Activated CD4-positive, alpha-beta T cell treated with anti-CD3 and anti-CD28 coated beads for 36 hours (primary cell): ENCODE data around the gene SCRN2. TPM values are rescaled to one million over a fixed set of nuclear protein-coding genes. Genes with fewer than 3 reads are reported as not detected.

Experiments
- ATAC-seq: fragments of 200-7000 bp; cut with Tn5 transposase; one replicate; pipeline ENCODE4 v1.10.0; 2021; ENCODE audit warnings: mild to moderate bottlenecking, moderate library complexity
- CTCF ChIA-PET: fragments of 350-600 bp; sonication (Branson Sonifier 250); formaldehyde crosslinking; loops from one replicate; lab custom pipeline; 2021; ENCODE audit warnings: antibody characterized with exemption; lab: Charles Lee
- POLR2A ChIA-PET: fragments of 350-600 bp; sonication (Branson Sonifier 250); formaldehyde crosslinking; loops from one replicate; lab custom pipeline; 2021; ENCODE audit warnings: antibody characterized with exemption, inconsistent platforms; lab: Charles Lee
- DNase-seq: peaks from one replicate; pipeline ENCODE4 v3.0.0-alpha.2; 2020
- H3K27ac Mint-ChIP-seq: one replicate; pipeline ENCODE4 v1.8.0; 2021; ENCODE audit warnings: mixed read lengths
- H3K27me3 Mint-ChIP-seq: one replicate; pipeline ENCODE4 v1.8.0; 2021; ENCODE audit warnings: mixed read lengths
- H3K36me3 Mint-ChIP-seq: one replicate; pipeline ENCODE4 v1.8.0; 2021; ENCODE audit warnings: low read depth, mixed read lengths
- H3K4me1 Mint-ChIP-seq: one replicate; pipeline ENCODE4 v1.8.0; 2021; ENCODE audit warnings: mixed read lengths
- H3K4me3 Mint-ChIP-seq: one replicate; pipeline ENCODE4 v1.8.0; 2021; ENCODE audit warnings: mild to moderate bottlenecking, moderate library complexity, mixed read lengths
- H3K9me3 Mint-ChIP-seq: one replicate; pipeline ENCODE4 v1.8.0; 2021; ENCODE audit warnings: low read depth, mixed read lengths
- intact Hi-C, 2 experiments: fragments of 100-400 bp; cut with DNase I in 1 of 2; cut with micrococcal nuclease in 1 of 2; formaldehyde crosslinking; loops; one replicate each; pipeline versions ENCODE4 v1.14.2 to v1.15.1; 2022 to 2024; cut with DNase I, micrococcal nuclease
- total RNA-seq, 2 experiments: library from RNA; stranded (reverse); gene quantifications; one replicate each; pipeline ENCODE4 v1.2.3, GENCODE V29; 2021

SCRN2 gene
- total RNA-seq, 2 experiments from 2014 or later: 21.5 to 25.2 TPM

- ATAC-seq (no peak), DNase-seq (no peak)
- CTCF ChIA-PET: interaction anchor here (0.7 to 1.6 kb wide), 4 partner anchors 11 to 29 kb away, joined by 3 to 4 read pairs (median 3); partner anchors contain the start of gene SCRN2
- no peak overlapping the region for H3K4me3 Mint-ChIP-seq
- H3K27ac Mint-ChIP-seq: no peak overlapping the region
- H3K36me3 Mint-ChIP-seq: no peaks in the 10 kb centered on the region
- peaks cover 7% of the 10 kb centered on the region for H3K4me1 Mint-ChIP-seq
- intact Hi-C loops: no loop called here
- peaks cover 26% of the 10 kb centered on the region for H3K27me3 Mint-ChIP-seq
- POLR2A ChIA-PET: no interaction called here
- H3K9me3 Mint-ChIP-seq: no peaks in the 10 kb centered on the region
Measured at GRCh38 chr17:47870056-47870455, 29.0 kb upstream of the SCRN2 start.

GRCh38 chr17:47869114-47869513 is 28.0 kb upstream of the SCRN2 start:
- CTCF ChIA-PET: interaction anchor here (0.8 to 1.6 kb wide), 2 partner anchors 28 to 78 kb away, joined by 4 to 5 read pairs; partner anchors contain the start of gene SCRN2
- no peak for DNase-seq
- no peak overlapping the region for H3K4me3 Mint-ChIP-seq
- no peaks in the 10 kb centered on the region for H3K9me3 Mint-ChIP-seq
- H3K4me1 Mint-ChIP-seq: peaks cover 15% of the 10 kb centered on the region
- H3K27me3 Mint-ChIP-seq: peaks cover 20% of the 10 kb centered on the region
- no peak overlapping the region for H3K27ac Mint-ChIP-seq
- ATAC-seq: no peak
- H3K36me3 Mint-ChIP-seq: no peaks in the 10 kb centered on the region
- intact Hi-C loops: no loop called here
- POLR2A ChIA-PET: no interaction called here

GRCh38 chr17:47867813-47868533 is 26.9 kb upstream of the SCRN2 start:
- ATAC-seq: no peak
- ChIA-PET POLR2A (no interaction called here), CTCF (interaction anchor here (0.8 kb wide), 1 partner anchor 80 kb away, joined by 5 read pairs; no protein-coding TSS in a partner anchor)
- peaks cover 15% of the 10 kb centered on the region for H3K27me3 Mint-ChIP-seq
- no peak overlapping the region for H3K4me3 Mint-ChIP-seq
- H3K27ac Mint-ChIP-seq: no peak overlapping the region
- no peaks in the 10 kb centered on the region for H3K36me3 Mint-ChIP-seq
- intact Hi-C loops: no loop called here
- no peak for DNase-seq
- H3K9me3 Mint-ChIP-seq: no peaks in the 10 kb centered on the region
- H3K4me1 Mint-ChIP-seq: peaks cover 20% of the 10 kb centered on the region

- POLR2A ChIA-PET: no interaction called here
Measured at GRCh38 chr17:47866941-47867340, 25.9 kb upstream of the SCRN2 start.

GRCh38 chr17:47864791-47865216 is 23.7 kb upstream of the SCRN2 start:
- ATAC-seq: peak; percentile 85
- intact Hi-C loops: no loop called here
- no peaks in the 10 kb centered on the region for H3K27me3 Mint-ChIP-seq
- peaks cover 27% of the 10 kb centered on the region for H3K4me1 Mint-ChIP-seq
- ChIA-PET CTCF (interaction anchor here (1.2 to 2.7 kb wide), 4 partner anchors 10 to 26 kb away, joined by 4 to 17 read pairs (median 6); no protein-coding TSS in a partner anchor), POLR2A (no interaction called here)
- peak; percentile 44 for DNase-seq
- H3K27ac Mint-ChIP-seq: no peak overlapping the region
- no peaks in the 10 kb centered on the region for H3K9me3 Mint-ChIP-seq
- H3K4me3 Mint-ChIP-seq: no peak overlapping the region
- H3K36me3 Mint-ChIP-seq: no peaks in the 10 kb centered on the region

More at GRCh38 chr17:47866941-47867340, 25.9 kb upstream of the SCRN2 start:
- CTCF ChIA-PET: no interaction called here
- intact Hi-C loops: no loop called here
- Mint-ChIP-seq H3K36me3 (no peaks in the 10 kb centered on the region), H3K4me1 (peaks cover 27% of the 10 kb centered on the region), H3K9me3 (no peaks in the 10 kb centered on the region), H3K27me3 (peaks cover 10% of the 10 kb centered on the region), H3K4me3 (no peak overlapping the region), H3K27ac (no peak overlapping the region)
- no peak for DNase-seq
- ATAC-seq: no peak

- Mint-ChIP-seq H3K9me3 (no peaks in the 10 kb centered on the region), H3K27ac (no peak overlapping the region), H3K36me3 (no peaks in the 10 kb centered on the region), H3K27me3 (peaks cover 7% of the 10 kb centered on the region), H3K4me1 (peaks cover 27% of the 10 kb centered on the region), H3K4me3 (no peak overlapping the region)
- no peak for DNase-seq
- ChIA-PET POLR2A (no interaction called here), CTCF (interaction anchor here (0.6 to 2.7 kb wide), 7 partner anchors 15 to 492 kb away, joined by 3 to 17 read pairs (median 4); partner anchors contain the start of gene SP2)
- intact Hi-C loops: no loop called here
- peak; percentile 22 for ATAC-seq
Measured at GRCh38 chr17:47862621-47863440, 21.8 kb upstream of the SCRN2 start.

- Mint-ChIP-seq H3K4me1 (peaks cover 23% of the 10 kb centered on the region), H3K36me3 (no peaks in the 10 kb centered on the region), H3K27me3 (peaks cover 13% of the 10 kb centered on the region), H3K27ac (no peak overlapping the region), H3K4me3 (no peak overlapping the region), H3K9me3 (no peaks in the 10 kb centered on the region)
- intact Hi-C loops: no loop called here
- ATAC-seq (no peak), DNase-seq (no peak)
- POLR2A ChIA-PET: interaction anchor here (0.6 kb wide), 1 partner anchor 78 kb away, joined by 5 read pairs; no protein-coding TSS in a partner anchor
- CTCF ChIA-PET: interaction anchor here (1.2 kb wide), 1 partner anchor 13 kb away, joined by 3 read pairs; no protein-coding TSS in a partner anchor
Measured at GRCh38 chr17:47860386-47860785, 19.3 kb upstream of the SCRN2 start.

GRCh38 chr17:47857551-47858455 is 16.7 kb upstream of the SCRN2 start:
- Mint-ChIP-seq H3K4me1 (peaks cover 5% of the 10 kb centered on the region), H3K27me3 (peaks cover 37% of the 10 kb centered on the region), H3K27ac (no peak overlapping the region), H3K36me3 (no peaks in the 10 kb centered on the region), H3K9me3 (no peaks in the 10 kb centered on the region), H3K4me3 (no peak overlapping the region)
- ChIA-PET POLR2A (interaction anchor here (0.9 kb wide), 1 partner anchor 38 kb away, joined by 3 read pairs; no protein-coding TSS in a partner anchor), CTCF (interaction anchor here (0.8 to 19.9 kb wide), 5 partner anchors 9 to 28 kb away, joined by 3 to 414 read pairs (median 5); partner anchors contain the start of gene SCRN2)
- ATAC-seq: no peak
- intact Hi-C loops: no loop called here
- no peak for DNase-seq

- POLR2A ChIA-PET: interaction anchor here (0.9 kb wide), 1 partner anchor 39 kb away, joined by 3 read pairs; no protein-coding TSS in a partner anchor
- intact Hi-C loops: no loop called here
- H3K27me3 Mint-ChIP-seq: peaks cover 46% of the 10 kb centered on the region
- CTCF ChIA-PET: interaction anchor here (1.2 to 19.9 kb wide), 3 partner anchors 8 to 29 kb away, joined by 4 to 414 read pairs (median 8); partner anchors contain the start of gene SCRN2
- no peaks in the 10 kb centered on the region for H3K36me3 Mint-ChIP-seq
- H3K4me3 Mint-ChIP-seq: no peak overlapping the region
- no peak for ATAC-seq
- H3K4me1 Mint-ChIP-seq: peaks cover 7% of the 10 kb centered on the region
- H3K9me3 Mint-ChIP-seq: no peaks in the 10 kb centered on the region
- no peak overlapping the region for H3K27ac Mint-ChIP-seq
- DNase-seq: no peak
Measured at GRCh38 chr17:47856830-47857229, 15.8 kb upstream of the SCRN2 start.

- Mint-ChIP-seq H3K27ac (no peak overlapping the region), H3K36me3 (no peaks in the 10 kb centered on the region), H3K27me3 (peaks cover 48% of the 10 kb centered on the region), H3K4me3 (no peak overlapping the region), H3K4me1 (peaks cover 9% of the 10 kb centered on the region), H3K9me3 (no peaks in the 10 kb centered on the region)
- DNase-seq (no peak), ATAC-seq (no peak)
- CTCF ChIA-PET: interaction anchor here (1.0 to 19.9 kb wide), 4 partner anchors 9 to 30 kb away, joined by 3 to 414 read pairs (median 5); partner anchors contain the start of gene SCRN2
- intact Hi-C loops: no loop called here
- POLR2A ChIA-PET: no interaction called here
Measured at GRCh38 chr17:47855737-47856136, 14.7 kb upstream of the SCRN2 start.
